PFSK-1 (cell line): Measurements from ENCODE around the gene ANKRD49.

Experiments used
- FOXP2 ChIP-seq: optimal IDR thresholded peaks from 2 replicates; pipeline ENCODE3; 2011; ENCODE audit warnings: borderline replicate concordance, control low read depth, inconsistent platforms; ENCODE audit not compliant: insufficient read depth; ENCODE audit errors: extremely low read length, extremely low read depth
- POLR2AphosphoS5 ChIP-seq: IDR thresholded peaks from 2 replicates; pipeline ENCODE4 v1.6.1; 2012; ENCODE audit warnings: low read depth, mild to moderate bottlenecking, control low read depth, low read length, moderate library complexity
- REST ChIP-seq, 2 experiments: IDR thresholded peaks; 2 replicates each; pipeline versions ENCODE4 v1.6.1 to v1.8.0; 2011 to 2012; ENCODE audit warnings: low read depth in 2 of 2, low read length in 2 of 2, control low read depth in 1 of 2, inconsistent platforms in 1 of 2, mild to moderate bottlenecking in 1 of 2, moderate library complexity in 1 of 2; ENCODE audit not compliant: insufficient read depth in 1 of 2
- SIN3A ChIP-seq: IDR thresholded peaks from 2 replicates; pipeline ENCODE4 v1.6.1; 2012; ENCODE audit warnings: mild to moderate bottlenecking, low read length, moderate library complexity, borderline replicate concordance; ENCODE audit not compliant: insufficient read depth
- TAF1 ChIP-seq: IDR thresholded peaks from 2 replicates; pipeline ENCODE4 v1.6.1; 2012; ENCODE audit warnings: low read length, control low read depth, borderline replicate concordance; ENCODE audit not compliant: insufficient read depth

The ANKRD49 gene

GRCh38 chr11:94450048-94450447 is 43.7 kb upstream of the ANKRD49 start:
- no peak for TF ChIP-seq SIN3A
- TF ChIP-seq POLR2AphosphoS5 = no peak
- no peak for TF ChIP-seq TAF1
- TF ChIP-seq REST (IDR thresholded peaks at IDR 0.05; ENCODE audit: insufficient read depth in 1 of 2, low read depth in 2 of 2, low read length in 2 of 2) = no peak
- no peak for TF ChIP-seq FOXP2

- no peak for TF ChIP-seq FOXP2
- TF ChIP-seq POLR2AphosphoS5 = no peak
- TF ChIP-seq TAF1 = no peak
- TF ChIP-seq SIN3A = no peak
- TF ChIP-seq REST (IDR thresholded peaks at IDR 0.05; ENCODE audit: insufficient read depth in 1 of 2, low read depth in 2 of 2, low read length in 2 of 2) = no peak
Observed at GRCh38 chr11:94452988-94453387, 40.8 kb upstream of the ANKRD49 start.

GRCh38 chr11:94454301-94454700 is 39.5 kb upstream of the ANKRD49 start:
- TF ChIP-seq SIN3A = no peak
- TF ChIP-seq FOXP2 = no peak
- TF ChIP-seq POLR2AphosphoS5 = no peak
- no peak for TF ChIP-seq TAF1
- TF ChIP-seq REST (IDR thresholded peaks at IDR 0.05; ENCODE audit: insufficient read depth in 1 of 2, low read depth in 2 of 2, low read length in 2 of 2) = no peak

GRCh38 chr11:94455861-94456260 is 37.9 kb upstream of the ANKRD49 start:
- TF ChIP-seq FOXP2 = no peak
- no peak for TF ChIP-seq TAF1
- TF ChIP-seq SIN3A = no peak
- TF ChIP-seq REST (IDR thresholded peaks at IDR 0.05; ENCODE audit: insufficient read depth in 1 of 2, low read depth in 2 of 2, low read length in 2 of 2) = no peak
- TF ChIP-seq POLR2AphosphoS5 = no peak
